NCI-H1930 (cell line): Measurements from ENCODE around the gene KIAA0586.
"Not testable (repeated sequence)": the region's sequence is repeated elsewhere in the genome, so short reads cannot be mapped to it uniquely, and the experiment has no call there.

ENCODE experiments used
- DNase-seq, 2 experiments: peaks; one replicate each; lab custom pipeline; 2025; lab: John Stamatoyannopoulos, UW

Gene KIAA0586

DNA sequence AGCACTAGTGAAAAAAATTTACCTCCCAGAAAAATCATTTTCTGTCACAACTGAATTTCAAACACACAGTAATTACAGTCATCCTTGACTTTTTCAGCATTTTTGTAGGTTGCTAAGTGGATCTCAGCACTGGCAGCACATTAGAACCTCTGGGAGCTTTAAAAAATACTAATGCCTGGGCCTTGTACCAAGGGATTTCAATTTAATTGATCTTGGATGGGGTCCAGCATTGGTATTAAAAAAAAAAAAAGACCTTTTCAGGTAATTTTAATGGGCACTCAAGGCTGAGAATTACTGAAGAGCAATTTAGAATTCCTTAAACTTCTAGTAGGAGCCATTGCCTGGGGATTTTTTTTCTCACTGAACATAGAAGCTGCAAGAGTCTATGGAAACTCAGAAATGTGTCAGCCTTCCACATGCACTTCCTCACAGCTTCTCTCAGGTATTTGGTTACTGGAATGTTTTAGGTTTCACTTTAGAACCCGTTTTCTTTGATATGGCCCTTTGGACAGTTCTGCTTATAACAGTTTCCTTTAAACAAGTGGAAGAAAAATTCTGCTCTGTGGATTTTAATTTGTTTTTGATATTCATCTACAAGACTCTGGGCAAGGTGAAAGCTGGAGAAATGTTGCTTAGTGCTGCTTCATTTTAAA is 121.7 kb downstream of the KIAA0586 start:
- DNase-seq: no peak

DNA sequence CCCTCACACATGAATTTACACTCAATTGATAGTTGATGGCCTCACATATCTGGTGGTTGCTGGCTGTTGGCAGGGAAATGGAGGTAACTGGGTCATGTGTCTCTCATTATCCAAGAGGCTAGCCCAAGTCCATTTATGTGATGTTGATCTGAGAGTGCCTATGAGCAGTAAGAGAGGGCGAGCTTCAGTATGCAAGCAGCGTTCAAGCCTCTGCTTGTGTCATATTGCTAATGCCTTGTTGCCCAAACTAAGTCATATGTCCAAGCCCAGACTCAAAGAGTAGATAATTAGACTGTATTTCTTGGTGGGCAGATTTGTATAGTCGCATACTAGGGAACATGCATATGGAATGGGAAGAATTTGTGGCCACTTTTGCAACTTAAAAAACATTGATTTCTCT is 126.4 kb downstream of the KIAA0586 start:
- DNase-seq: no peak

DNA sequence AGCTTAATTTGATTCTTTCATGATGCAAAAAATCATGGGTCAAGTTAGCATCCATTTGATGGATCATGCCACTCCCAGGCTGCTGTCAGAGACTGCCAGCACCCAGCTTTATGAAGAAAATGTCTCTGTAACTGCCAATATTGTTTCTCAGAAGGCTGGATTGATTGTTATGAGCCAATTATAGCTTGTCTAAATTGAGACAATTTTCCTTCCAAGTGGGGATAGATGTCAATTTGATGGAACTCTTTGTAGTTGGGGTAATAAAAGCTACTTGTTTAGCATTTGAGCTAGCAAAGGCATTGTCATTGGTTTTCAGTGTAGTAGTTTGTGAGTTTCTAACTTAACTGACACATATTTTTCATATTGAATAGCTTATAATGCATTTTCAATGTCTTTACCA is 128.1 kb downstream of the KIAA0586 start:
- DNase-seq: no peak

DNA sequence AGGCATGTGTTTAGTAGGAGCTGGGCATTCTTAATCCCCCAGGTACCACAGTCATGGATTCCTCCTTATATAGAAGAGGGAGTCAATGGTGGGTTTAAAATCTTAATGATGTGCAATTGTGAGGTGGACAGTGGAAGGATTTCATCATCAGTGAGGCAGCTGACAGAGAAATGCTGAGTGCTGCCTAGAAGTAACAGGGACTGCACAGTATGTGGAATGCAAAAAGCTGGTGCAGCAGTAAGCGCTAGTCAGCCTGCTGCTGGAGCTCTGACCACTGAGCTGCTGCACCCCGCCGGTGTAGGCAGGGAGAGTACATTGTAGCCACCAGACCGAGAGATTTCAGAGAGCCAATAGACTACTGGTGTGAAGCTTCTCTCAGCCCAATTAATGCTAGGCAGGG is 129.7 kb downstream of the KIAA0586 start:
- no peak for DNase-seq

DNA sequence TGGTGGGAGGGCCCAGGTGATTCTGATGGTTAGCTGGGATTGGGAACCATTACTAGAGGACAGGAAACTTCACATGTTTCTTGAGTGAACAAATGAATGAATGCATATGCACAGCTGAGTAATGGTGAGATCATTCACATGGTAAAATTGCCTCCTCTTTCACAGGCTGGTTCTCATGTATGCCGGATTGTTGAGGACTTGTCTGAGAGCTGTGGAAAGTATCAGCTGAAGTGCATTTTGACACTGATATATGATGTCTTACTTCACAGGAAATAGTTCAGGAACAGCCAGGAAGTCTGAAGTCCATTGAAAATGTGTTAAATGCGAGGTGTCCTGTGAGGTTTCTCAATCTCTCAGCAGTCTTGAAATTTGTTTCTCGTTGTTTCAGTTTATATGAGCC is 132.7 kb downstream of the KIAA0586 start:
- no peak for DNase-seq

DNA sequence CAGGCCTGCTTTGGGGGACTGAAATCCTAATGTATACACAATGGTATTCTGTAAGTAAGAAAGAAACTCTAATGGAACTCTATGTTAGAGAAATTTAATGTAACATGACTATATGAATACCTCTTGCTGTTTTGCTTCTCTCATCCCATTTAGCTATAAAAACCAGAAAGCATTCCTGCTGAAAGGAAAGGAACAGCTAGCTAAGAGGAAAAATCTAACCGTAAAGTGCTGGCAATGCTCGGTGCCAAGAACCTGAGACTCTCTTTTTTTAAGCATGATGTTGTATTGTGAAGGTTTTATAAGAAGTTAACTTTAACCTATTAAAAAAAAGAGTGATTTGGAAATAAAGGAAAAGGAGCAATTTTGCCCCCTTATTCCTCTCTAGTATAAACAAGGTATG is 134.6 kb downstream of the KIAA0586 start:
- DNase-seq: no peak

DNA sequence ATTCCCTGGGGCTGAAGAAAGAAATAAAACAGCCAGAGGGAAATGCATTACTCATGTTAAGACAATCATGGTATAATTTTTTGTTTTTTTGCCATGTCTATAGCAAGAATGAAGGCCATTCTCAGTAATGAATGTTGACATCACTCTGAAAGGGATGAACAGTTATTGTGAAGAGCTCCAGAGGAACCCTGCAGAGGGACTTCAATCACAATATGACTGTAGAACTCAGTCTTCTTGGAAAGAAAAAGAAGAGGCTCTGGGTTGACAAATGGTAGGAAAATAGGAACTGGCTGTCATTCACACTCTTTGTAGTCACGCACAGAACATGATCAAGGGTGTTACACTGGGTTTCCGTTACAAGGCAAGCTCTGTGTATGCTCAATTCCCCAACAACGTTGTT is 136.5 kb downstream of the KIAA0586 start:
- DNase-seq: no peak

DNA sequence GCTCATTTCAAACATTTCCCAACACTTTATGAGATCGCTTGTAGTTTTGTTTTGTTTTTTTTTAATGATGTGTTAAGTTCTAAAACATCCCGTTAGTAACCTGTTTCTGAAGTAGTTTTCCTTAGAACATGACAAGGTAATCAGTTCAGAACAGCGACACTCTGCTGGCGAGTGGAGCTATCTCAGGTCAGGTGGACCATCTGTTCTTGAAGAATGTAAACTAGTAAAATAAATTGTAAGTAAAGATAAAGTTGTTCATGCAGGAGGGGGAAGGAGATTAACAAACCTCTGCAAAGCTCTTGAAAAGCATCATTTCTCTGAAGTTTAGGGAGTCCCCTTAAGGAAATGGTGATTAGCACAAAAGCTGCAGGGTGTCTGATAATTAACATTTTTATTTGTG is 138.3 kb downstream of the KIAA0586 start:
- no peak for DNase-seq

DNA sequence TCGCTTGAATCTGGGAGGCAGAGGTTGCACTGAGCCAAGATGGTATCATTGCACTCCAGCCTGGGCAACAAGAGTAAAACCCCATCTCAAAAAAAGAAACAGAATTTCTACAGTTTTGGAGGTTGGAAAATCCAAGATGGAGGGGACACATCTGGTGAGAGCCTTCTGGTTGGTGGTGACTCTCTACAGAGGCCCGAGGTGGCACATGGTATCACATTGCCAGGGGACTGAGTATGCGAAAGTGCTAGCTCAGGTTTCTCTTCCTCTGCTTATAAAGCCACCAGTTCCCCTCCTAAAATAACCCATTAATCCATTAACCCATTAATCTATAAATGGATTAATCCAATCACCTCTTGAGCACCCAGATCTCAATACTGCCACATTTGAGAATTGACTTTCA is 139.5 kb downstream of the KIAA0586 start:
- no peak for DNase-seq

DNA sequence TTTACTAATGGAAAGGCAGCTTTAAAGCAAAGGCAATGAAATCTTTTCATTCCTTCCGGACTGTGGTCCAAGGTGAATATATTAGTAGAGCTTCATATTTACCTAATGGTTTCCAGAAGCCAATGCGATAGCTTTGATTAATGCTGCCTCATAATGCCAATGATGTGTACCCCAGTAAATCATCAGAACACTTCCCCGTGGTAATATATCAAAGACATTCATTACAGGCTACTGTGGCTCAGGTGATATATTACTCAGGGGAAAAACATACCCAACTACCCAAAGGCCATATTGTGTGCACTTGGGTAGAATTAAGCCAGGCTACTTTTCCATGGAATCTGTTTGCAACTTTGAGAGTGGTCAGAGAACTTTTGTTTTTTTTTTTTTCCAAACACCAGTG is 140.8 kb downstream of the KIAA0586 start:
- DNase-seq: no peak

DNA sequence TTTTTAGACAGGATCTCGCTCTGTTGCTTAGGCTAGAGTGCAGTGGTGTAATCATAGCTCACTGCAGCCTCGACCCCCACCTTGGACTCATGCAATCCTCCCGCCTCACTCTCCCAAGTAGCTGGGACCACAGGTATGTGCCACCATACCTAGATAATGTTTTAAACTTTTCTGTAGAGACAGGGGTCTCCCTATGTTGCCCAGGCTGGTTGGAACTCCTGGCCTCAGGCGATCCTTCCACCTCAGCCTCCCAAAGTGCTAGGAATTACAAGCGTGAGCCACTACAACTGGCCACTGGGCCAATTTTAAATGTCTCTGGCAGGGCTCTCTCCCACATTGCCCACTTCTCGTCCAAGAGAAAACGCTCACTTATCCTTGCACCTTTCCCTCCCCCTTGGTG is 143.7 kb downstream of the KIAA0586 start:
- no peak for DNase-seq

DNA sequence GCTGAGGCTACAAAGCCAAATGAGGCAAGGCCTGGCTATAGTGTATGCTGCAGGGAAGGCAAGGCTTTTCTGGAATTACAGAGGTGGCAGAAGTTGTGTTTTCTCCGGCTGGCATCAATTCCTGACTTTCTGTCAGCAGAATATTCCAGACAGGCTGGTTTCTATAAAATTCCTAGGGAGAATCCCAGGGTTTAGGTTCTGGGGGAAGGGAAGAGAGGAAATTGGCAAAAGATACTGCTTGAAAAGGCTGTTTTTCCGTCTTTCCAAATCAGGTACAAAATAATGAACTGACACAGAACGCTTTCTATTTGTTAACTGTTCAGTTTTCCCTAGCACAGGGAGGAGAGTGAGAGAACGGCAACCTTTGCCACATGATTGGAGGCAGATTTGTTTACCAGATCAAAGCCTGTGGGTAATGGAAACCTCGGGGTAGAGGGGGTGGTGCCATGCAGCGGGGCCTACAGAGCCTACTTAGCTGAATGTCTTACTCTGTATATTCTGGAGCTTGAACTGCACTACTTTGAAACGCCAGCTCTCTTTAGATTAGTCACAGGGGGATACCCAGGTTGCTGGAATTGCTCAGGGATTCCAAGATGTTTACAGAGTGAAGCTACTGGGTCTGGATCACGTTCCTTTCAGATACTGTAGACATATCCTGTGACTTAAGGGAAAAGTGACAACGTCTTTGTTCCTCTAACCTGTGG is 144.4 kb downstream of the KIAA0586 start:
- no peak for DNase-seq

DNA sequence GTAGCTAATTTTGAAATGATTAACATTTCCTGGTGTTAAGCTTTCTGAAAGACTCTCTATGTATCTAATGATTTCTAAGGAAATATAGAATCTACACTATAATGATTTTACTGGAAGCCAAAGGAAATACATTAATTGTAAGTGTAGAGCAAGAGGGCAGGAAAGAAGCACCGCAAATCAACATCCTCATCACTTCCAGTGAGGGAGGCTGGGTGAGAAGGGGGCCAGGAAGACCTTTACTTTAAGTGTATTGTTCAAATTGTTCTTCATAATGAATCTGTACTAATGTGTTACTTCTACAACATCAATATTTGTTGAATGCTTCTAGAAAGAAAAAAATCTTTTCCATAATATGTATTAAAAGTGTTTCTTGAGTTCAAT is 144.9 kb downstream of the KIAA0586 start:
- no peak for DNase-seq

DNA sequence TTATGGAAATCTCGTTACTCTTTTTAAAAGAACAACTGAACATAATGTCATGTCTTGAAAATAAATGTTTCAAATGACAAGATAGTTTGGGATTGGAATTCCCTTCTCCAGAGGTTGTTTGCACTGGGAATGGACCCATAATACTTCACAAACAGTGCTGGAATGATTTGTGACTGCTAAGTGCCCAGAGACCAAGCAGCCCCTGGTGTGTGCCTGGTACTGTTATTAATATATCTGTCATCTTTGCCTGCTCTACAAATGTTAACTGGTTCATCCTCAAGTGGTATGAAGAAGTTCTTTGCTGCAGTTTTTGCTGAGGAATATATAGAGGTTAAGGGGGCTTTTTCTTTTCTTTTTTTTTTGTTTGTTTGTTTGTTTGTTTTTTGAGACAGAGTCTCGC is 145.3 kb downstream of the KIAA0586 start:
- DNase-seq: no peak

DNA sequence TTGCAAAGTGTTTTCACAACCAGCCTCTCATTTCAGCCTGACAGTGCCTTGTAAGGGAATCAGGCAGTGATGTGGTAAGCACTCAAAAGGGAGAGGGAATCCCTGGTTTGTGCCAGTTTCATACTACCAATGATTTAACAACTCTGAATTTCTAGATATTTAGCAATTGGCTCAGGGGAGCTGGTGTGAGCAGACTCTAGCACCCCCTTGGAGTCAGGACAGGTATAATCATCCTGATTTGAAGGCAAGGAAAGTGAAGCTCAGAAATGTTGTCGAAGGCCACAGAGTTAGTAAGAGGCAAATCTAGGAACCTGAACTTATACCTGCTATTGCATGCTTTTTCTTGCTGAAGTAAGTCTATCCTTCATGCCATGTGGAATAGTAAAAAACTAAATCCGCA is 147.1 kb downstream of the KIAA0586 start:
- DNase-seq: no peak

DNA sequence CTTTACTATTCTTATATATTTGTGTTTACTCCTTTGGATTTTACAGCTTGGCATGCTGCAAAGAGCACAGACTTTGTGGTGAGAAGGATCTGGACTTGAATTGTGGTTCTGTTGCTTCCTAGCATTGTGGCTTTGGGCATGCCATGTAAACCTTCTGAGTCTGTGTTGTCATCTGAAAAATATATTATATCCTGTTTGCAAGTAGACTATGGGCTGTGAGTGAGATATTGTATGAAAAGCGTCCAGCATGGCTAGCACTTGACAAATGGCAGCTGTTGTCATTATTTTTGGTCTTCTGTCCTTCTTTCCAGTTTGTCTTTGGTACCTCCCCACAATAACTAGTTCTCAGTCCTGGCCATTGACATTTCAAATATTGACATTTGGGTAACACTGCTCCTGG is 148.4 kb downstream of the KIAA0586 start:
- no peak for DNase-seq

DNA sequence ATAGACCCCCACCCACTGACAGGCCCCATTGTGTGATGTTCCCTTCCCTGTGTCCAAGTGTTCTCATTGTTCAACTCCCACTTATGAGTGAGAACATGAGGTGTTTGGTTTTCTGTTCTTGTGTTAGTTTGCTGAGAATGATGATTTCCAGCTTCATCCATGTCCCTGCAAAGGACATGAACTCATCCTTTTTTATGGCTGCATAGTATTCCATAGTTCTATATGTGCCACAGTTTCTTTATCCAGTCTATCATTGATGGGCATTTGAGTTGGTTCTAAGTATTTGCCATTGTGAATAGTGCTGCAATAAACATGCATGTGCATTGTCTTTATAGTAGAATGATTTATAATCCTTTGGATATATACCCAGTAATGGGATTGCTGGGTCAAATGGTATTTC is 152.5 kb downstream of the KIAA0586 start:
- not testable (repeated sequence) for DNase-seq

DNA sequence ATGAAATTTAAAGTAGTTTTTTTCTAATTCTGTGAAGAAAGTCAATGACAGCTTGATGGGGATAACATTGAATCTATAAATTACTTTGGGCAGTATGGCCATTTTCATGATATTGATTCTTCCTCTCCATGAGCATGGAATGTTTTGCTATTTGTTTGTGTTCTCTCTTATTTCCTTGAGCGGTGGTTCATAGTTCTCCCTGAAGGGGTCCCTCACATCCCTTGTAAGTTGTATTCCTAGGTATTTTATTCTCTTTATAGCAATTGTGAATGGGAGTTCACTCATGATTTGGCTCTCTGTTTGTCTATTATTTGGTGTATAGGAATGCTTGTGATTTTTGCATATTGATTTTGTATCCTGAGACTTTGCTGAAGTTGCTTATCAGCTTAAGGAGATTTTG is 153.9 kb downstream of the KIAA0586 start:
- not testable (repeated sequence) for DNase-seq

DNA sequence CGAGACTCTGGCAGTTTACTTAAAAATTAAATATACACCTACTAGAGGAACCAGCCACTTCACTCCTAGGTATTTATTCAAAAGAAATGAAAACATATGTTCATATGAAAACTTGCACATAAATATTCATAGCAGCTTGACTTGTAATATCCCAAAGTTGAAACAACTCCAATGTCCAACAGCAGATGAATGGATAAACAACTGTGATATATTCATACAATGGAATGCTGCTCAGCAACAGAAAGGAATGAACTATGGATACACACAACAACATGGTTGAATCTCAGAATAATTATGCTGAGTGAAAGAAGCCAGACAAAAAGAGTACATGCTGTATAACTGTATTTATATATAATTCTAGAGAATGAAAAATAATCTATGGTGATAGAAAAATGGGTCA is 156.9 kb downstream of the KIAA0586 start:
- DNase-seq: no peak

DNA sequence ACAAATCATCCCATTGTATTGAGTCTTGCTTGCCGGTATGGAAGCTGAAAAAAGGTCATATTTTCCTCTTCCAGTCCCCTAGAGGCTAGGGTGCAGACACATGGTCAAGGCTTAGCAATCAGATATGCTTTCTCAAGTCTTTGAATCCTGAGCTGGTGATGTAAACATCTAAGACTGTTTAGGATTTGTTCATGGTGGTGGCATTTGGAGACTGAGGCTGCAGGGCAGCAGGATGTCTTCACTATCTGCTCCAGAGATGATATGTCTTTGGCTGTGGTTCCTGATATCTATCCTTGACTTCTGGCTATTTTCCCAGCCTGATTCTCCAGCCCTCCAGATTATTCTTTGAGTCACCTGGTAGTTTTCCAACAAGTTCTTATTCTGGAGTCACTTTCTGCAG is 159.8 kb downstream of the KIAA0586 start:
- DNase-seq: no peak

DNA sequence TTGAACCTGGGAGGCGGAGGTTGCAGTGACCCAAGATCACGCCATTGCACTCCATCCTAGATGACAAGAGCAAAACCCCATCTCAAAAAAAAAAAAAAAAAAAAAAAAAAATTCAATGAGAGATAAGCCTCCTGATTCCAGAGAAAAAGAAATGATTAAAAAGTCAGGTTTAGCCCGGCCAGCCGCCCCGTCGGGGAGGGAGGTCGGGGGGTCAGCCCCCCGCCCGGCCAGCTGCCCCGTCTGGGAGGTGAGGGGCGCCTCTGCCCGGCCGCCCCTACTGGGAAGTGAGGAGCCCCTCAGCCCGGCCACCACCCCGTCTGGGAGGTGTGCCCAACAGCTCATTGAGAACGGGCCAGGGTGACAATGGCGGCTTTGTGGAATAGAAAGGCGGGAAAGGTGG is 160.8 kb downstream of the KIAA0586 start:
- DNase-seq: not testable (repeated sequence)

DNA sequence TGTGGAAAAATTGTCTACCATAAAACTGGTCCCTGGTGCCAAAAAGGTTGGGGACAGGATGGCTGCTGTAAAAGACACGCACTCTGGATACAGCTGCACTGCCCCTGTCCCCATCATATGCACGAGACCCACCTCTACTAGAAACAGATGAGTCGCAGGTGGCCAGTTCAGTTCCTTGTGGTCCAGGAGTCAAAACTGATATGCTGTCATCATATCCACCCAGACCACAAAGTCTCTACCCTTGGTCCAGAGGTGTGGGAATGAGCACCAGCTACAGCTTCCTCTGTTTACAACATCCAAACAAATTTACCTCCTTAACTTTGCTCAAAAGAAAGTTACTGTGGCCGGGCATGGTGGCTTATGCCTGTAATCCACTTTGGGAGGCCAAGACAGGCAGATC is 166.5 kb downstream of the KIAA0586 start:
- DNase-seq: no peak

DNA sequence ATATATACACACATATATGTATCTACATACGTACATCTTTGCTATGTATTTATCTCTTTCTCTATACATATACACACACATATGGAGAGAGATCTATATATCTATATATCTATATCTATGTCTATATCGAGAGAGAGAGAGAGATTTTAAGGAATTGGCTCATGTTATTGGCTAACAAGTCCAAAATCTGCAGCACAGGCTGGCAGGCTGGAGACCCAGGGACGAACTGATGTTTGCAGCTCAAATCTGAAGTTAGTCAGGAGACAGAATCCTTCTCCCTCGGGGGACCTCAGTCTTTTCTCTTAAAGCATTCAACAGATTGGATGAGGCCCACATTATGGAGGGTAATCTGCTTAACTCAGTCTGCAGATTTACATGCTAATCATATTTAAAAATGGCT is 169.5 kb downstream of the KIAA0586 start:
- DNase-seq: no peak
